Fibroblast of lung (primary cell): ENCODE measurements around the gene ARMH1. TPM values are rescaled to one million over a fixed set of nuclear protein-coding genes. Genes with fewer than 3 reads are reported as not detected.

Experiments used
- DNase-seq, 2 donors: peaks; one replicate each; pipeline versions ENCODE4 v3.0.0 to v3.0.0-alpha.2; 2010; ENCODE audit warnings: low read depth in 2 of 2
- H2AFZ ChIP-seq: 2 replicates; pipeline ENCODE4 v1.5.1; 2012; ENCODE audit warnings: low read length, control low read depth, inconsistent platforms
- H3K27ac ChIP-seq: 2 replicates; pipeline ENCODE4 v1.5.1; 2011; ENCODE audit warnings: low read length, control low read depth; ENCODE audit not compliant: insufficient read depth
- H3K27me3 ChIP-seq: 2 replicates; pipeline ENCODE4 v1.5.1; 2011; ENCODE audit warnings: mild to moderate bottlenecking, low read length; ENCODE audit not compliant: control insufficient read depth, insufficient read depth
- H3K36me3 ChIP-seq: 2 replicates; pipeline ENCODE4 v1.5.1; 2011; ENCODE audit warnings: low read length; ENCODE audit not compliant: control insufficient read depth, insufficient read depth
- H3K4me1 ChIP-seq: 2 replicates; pipeline ENCODE4 v1.5.1; 2011; ENCODE audit warnings: low read length; ENCODE audit not compliant: control insufficient read depth, insufficient read depth; ENCODE audit errors: extremely low read depth
- H3K4me2 ChIP-seq: 2 replicates; pipeline ENCODE4 v1.5.1; 2011; ENCODE audit warnings: low read length, control low read depth; ENCODE audit not compliant: insufficient read depth; ENCODE audit errors: extremely low read depth
- H3K4me3 ChIP-seq, 4 experiments: fragments of 200-600 bp in 1 of 4; sonication (generic) in 1 of 4; replicated peaks in 1 of 4; 2 replicates each; pipeline ENCODE4 v1.5.1; 2011 to 2016; ENCODE audit warnings: low read length in 4 of 4, low read depth in 3 of 4, mild to moderate bottlenecking in 3 of 4, control low read depth in 2 of 4, inconsistent platforms in 1 of 4, mixed read lengths in 1 of 4; ENCODE audit not compliant: insufficient read depth in 1 of 4; ENCODE audit errors: control extremely low read depth in 1 of 4
- H3K79me2 ChIP-seq: 2 replicates; pipeline ENCODE4 v1.5.1; 2012; ENCODE audit warnings: mild to moderate bottlenecking, low read length, inconsistent platforms; ENCODE audit not compliant: control insufficient read depth, insufficient read depth
- H3K9ac ChIP-seq: 2 replicates; pipeline ENCODE4 v1.5.1; 2011; ENCODE audit warnings: mild to moderate bottlenecking, low read length, control low read depth; ENCODE audit not compliant: insufficient read depth
- H3K9me3 ChIP-seq: 2 replicates; pipeline ENCODE4 v1.5.1; 2012; ENCODE audit warnings: low read depth, low read length; ENCODE audit not compliant: control insufficient read depth, insufficient read depth
- H4K20me1 ChIP-seq: 2 replicates; pipeline ENCODE4 v1.5.1; 2011; ENCODE audit warnings: low read length; ENCODE audit not compliant: control insufficient read depth, insufficient read depth; ENCODE audit errors: extremely low read depth
- EZH2 ChIP-seq: IDR thresholded peaks from 2 replicates; pipeline ENCODE4 v1.5.1; 2012; ENCODE audit warnings: low read length, control low read depth, mild to moderate bottlenecking; ENCODE audit errors: missing control alignments
- polyA plus RNA-seq, 2 donors: library from polyadenylated mRNA; depleted of rRNA in 1 of 2; stranded (reverse) in 1 of 2; unstranded in 1 of 2; fragments of >200 nt; gene quantifications; 2 replicates each; pipeline ENCODE4 v1.2.1, GENCODE V29; 2011 to 2012; ENCODE audit warnings: missing spikeins in 1 of 2
- total RNA-seq: library from RNA; depleted of rRNA; stranded (reverse); fragments of >200 nt; gene quantifications from 2 replicates; pipeline ENCODE4 v1.2.1, GENCODE V29; 2014
- TF ChIP-seq, protein P1 (sequence below), 2 donors: IDR thresholded peaks in 1 of 2; conservative IDR thresholded peaks in 1 of 2; 1 replicate in 1 of 2; 2 replicates in 1 of 2; pipeline ENCODE4 v1.5.1; 2011 to 2012; ENCODE audit warnings: low read length in 2 of 2, control low read depth in 1 of 2, inconsistent platforms in 1 of 2, low read depth in 1 of 2, mild to moderate bottlenecking in 1 of 2

Gene ARMH1
- total and polyA plus RNA-seq, 2 donors (not counting 1 experiment from before 2014, with no cell fraction given) = 2.4 to 6.4 TPM

DNA sequence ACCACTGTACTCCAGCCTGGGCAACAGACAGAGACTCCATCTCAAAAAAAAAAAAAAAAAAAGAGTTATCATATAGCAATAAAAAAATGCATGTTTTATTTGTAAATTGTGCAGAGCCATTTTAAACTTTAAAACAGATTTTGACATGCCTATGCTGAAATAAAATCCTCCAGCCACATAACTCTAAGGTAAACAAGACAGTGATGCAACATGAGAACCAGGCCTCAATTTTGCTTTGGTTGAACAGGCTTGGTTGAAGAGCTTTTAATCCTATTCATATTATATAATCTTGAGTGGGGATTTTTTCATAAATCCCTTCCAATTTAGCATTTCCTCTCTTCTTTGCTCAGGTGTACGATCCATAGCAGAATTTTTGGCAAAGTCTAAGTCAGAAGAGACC is 26.1 kb downstream of the ARMH1 start:
- peak in 1 of 2 donors; percentile 44 for DNase-seq
- no peaks in the 10 kb centered on the region for H3K79me2 ChIP-seq

DNA sequence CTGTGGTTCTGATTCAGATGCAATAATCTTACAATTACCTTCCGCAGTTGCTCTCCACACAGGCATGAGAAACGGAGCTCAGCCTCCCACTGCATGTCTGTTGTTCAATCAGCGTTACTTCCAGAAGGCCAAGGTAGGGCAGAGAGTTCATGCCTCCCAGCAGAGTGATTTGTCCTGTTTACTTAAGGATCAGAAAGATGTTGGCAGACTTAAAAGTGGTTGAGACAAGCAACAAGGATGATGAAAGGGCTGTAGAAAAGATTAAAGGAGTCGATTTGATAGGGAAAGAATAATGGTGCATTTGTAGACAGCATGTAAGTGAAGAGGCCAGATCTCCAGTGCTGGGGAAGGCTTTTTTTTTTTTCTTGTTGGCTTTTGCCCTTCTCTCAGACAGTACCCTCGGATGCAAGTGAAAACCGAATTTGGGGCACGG is 26.6 kb downstream of the ARMH1 start:
- H3K9me3 ChIP-seq = no peaks in the 10 kb centered on the region
- no peaks in the 10 kb centered on the region for H3K36me3 ChIP-seq
- H4K20me1 ChIP-seq = no peaks in the 10 kb centered on the region
- H3K27ac ChIP-seq = no peak overlapping the region
- H3K79me2 ChIP-seq = no peaks in the 10 kb centered on the region
- H3K27me3 ChIP-seq = no peaks in the 10 kb centered on the region
- H2AFZ ChIP-seq = no peak overlapping the region
- H3K9ac ChIP-seq = no peak overlapping the region
- H3K4me3 ChIP-seq = no peak overlapping the region
- DNase-seq = no peak
- H3K4me1 ChIP-seq = no peaks in the 10 kb centered on the region
- TF ChIP-seq, protein P1, sequence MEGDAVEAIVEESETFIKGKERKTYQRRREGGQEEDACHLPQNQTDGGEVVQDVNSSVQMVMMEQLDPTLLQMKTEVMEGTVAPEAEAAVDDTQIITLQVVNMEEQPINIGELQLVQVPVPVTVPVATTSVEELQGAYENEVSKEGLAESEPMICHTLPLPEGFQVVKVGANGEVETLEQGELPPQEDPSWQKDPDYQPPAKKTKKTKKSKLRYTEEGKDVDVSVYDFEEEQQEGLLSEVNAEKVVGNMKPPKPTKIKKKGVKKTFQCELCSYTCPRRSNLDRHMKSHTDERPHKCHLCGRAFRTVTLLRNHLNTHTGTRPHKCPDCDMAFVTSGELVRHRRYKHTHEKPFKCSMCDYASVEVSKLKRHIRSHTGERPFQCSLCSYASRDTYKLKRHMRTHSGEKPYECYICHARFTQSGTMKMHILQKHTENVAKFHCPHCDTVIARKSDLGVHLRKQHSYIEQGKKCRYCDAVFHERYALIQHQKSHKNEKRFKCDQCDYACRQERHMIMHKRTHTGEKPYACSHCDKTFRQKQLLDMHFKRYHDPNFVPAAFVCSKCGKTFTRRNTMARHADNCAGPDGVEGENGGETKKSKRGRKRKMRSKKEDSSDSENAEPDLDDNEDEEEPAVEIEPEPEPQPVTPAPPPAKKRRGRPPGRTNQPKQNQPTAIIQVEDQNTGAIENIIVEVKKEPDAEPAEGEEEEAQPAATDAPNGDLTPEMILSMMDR (conservative IDR thresholded peaks at IDR 0.05 in 1 of 2, IDR thresholded peaks at IDR 0.05 in 1 of 2; ENCODE audit: low read depth in 1 of 2, low read length in 2 of 2) = no peak
- TF ChIP-seq EZH2 = no peak
- H3K4me2 ChIP-seq = no peak overlapping the region

More for the DNA sequence above, 26.1 kb downstream of the ARMH1 start:
- H3K9ac ChIP-seq = no peak overlapping the region
- no peak overlapping the region for H2AFZ ChIP-seq
- H3K36me3 ChIP-seq = no peaks in the 10 kb centered on the region
- no peaks in the 10 kb centered on the region for H3K9me3 ChIP-seq
- no peaks in the 10 kb centered on the region for H3K4me1 ChIP-seq
- no peak overlapping the region for H3K4me3 ChIP-seq
- no peaks in the 10 kb centered on the region for H3K27me3 ChIP-seq
- no peaks in the 10 kb centered on the region for H4K20me1 ChIP-seq
- no peak for TF ChIP-seq EZH2
- TF ChIP-seq, protein P1 (conservative IDR thresholded peaks at IDR 0.05 in 1 of 2, IDR thresholded peaks at IDR 0.05 in 1 of 2; ENCODE audit: low read depth in 1 of 2, low read length in 2 of 2) = no peak
- H3K27ac ChIP-seq = no peak overlapping the region
- no peak overlapping the region for H3K4me2 ChIP-seq

DNA sequence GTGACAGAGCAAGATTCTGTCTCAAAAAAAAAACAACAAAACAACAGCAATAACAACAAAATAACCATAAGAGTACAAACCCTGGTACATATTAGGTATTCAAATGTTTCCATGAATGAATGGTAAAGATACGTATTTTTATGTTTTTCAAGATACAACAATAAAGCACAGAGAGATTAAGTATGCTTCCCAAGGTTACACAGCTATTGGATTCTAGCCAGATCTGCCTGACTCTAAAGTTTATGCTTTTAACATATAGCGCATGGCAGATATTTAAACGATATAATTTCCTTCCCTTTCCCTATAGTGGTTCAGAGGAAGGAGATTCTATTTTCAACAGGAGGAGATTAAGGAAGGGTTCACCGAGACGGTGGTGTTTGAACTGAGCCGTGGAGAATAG is 31.0 kb downstream of the ARMH1 start:
- Histone ChIP-seq H3K79me2 (no peaks in the 10 kb centered on the region), H3K9me3 (no peaks in the 10 kb centered on the region), H4K20me1 (no peaks in the 10 kb centered on the region), H2AFZ (no peak overlapping the region), H3K4me2 (no peak overlapping the region), H3K36me3 (no peaks in the 10 kb centered on the region), H3K9ac (no peak overlapping the region), H3K27me3 (no peaks in the 10 kb centered on the region), H3K4me3 (no peak overlapping the region), H3K27ac (no peak overlapping the region), H3K4me1 (peaks cover 21% of the 10 kb centered on the region)
- no peak for TF ChIP-seq EZH2
- TF ChIP-seq, protein P1 (conservative IDR thresholded peaks at IDR 0.05 in 1 of 2, IDR thresholded peaks at IDR 0.05 in 1 of 2; ENCODE audit: low read depth in 1 of 2, low read length in 2 of 2) = no peak
- DNase-seq = no peak
